H9 (cell line): ENCODE results near the gene TFCP2. TPM values are rescaled to one million over a fixed set of nuclear protein-coding genes. Genes with fewer than 3 reads are reported as not detected.

Source experiments
- DNase-seq: peaks from one replicate; pipeline ENCODE4 v3.0.0-alpha.2; 2017
- H2AFZ ChIP-seq: one replicate; pipeline ENCODE4 v1.6.1; 2013; ENCODE audit warnings: mild to moderate bottlenecking, low read length, control low read depth, moderate library complexity
- H2AK5ac ChIP-seq: 2 replicates; pipeline ENCODE4 v1.6.1; 2013; ENCODE audit warnings: low read length, control low read depth, mixed read lengths; ENCODE audit not compliant: insufficient read length
- H2BK120ac ChIP-seq: one replicate; pipeline ENCODE4 v1.6.1; 2013; ENCODE audit warnings: low read depth, mild to moderate bottlenecking, low read length, control low read depth, inconsistent platforms; ENCODE audit not compliant: poor library complexity, severe bottlenecking
- H2BK12ac ChIP-seq: 2 replicates; pipeline ENCODE4 v1.6.1; 2013; ENCODE audit warnings: low read length, control low read depth, mixed read lengths, low read depth; ENCODE audit not compliant: insufficient read length
- H2BK15ac ChIP-seq: 2 replicates; pipeline ENCODE4 v1.6.1; 2013; ENCODE audit warnings: low read depth, low read length, control low read depth
- H2BK20ac ChIP-seq: one replicate; pipeline ENCODE4 v1.6.1; 2013; ENCODE audit warnings: low read depth, mild to moderate bottlenecking, low read length, control low read depth, inconsistent platforms; ENCODE audit not compliant: poor library complexity, severe bottlenecking
- H2BK5ac ChIP-seq: 2 replicates; pipeline ENCODE4 v1.6.1; 2013; ENCODE audit warnings: low read length, control low read depth, mixed read lengths; ENCODE audit not compliant: insufficient read length
- H3K14ac ChIP-seq: 2 replicates; pipeline ENCODE4 v1.6.1; 2013; ENCODE audit warnings: low read length, control low read depth; ENCODE audit not compliant: insufficient read depth
- H3K18ac ChIP-seq: 2 replicates; pipeline ENCODE4 v1.6.1; 2013; ENCODE audit warnings: low read depth, mild to moderate bottlenecking, mixed read lengths, low read length, control low read depth; ENCODE audit not compliant: insufficient read length
- H3K23ac ChIP-seq: 2 replicates; pipeline ENCODE4 v1.6.1; 2013; ENCODE audit warnings: low read length, control low read depth, mixed read lengths, low read depth; ENCODE audit not compliant: insufficient read length
- H3K23me2 ChIP-seq: 2 replicates; pipeline ENCODE4 v1.6.1; 2013; ENCODE audit warnings: low read depth, mild to moderate bottlenecking, mixed read lengths, low read length, control low read depth; ENCODE audit not compliant: insufficient read length, poor library complexity, severe bottlenecking
- H3K27ac ChIP-seq: 2 replicates; pipeline ENCODE4 v1.5.1; 2013; ENCODE audit warnings: low read length, control low read depth, mixed read lengths, low read depth; ENCODE audit not compliant: insufficient read length
- H3K27me3 ChIP-seq: 2 replicates; pipeline ENCODE4 v1.6.1; 2013; ENCODE audit warnings: low read length, control low read depth, inconsistent platforms; ENCODE audit not compliant: insufficient read depth
- H3K4ac ChIP-seq: 2 replicates; pipeline ENCODE4 v1.6.1; 2013; ENCODE audit warnings: low read depth, mild to moderate bottlenecking, control low read depth, inconsistent platforms, low read length, moderate library complexity
- H3K4me1 ChIP-seq: 2 replicates; pipeline ENCODE4 v1.6.1; 2013; ENCODE audit warnings: low read length, control low read depth, inconsistent platforms; ENCODE audit not compliant: insufficient read depth
- H3K4me2 ChIP-seq: 2 replicates; pipeline ENCODE4 v1.6.1; 2013; ENCODE audit warnings: low read length, control low read depth, mixed read lengths; ENCODE audit not compliant: insufficient read length, insufficient read depth
- H3K56ac ChIP-seq: 2 replicates; pipeline ENCODE4 v1.6.1; 2013; ENCODE audit warnings: low read depth, mild to moderate bottlenecking, mixed read lengths, low read length, control low read depth; ENCODE audit not compliant: insufficient read length
- H3K79me1 ChIP-seq: 2 replicates; pipeline ENCODE4 v1.6.1; 2013; ENCODE audit warnings: low read depth, mild to moderate bottlenecking, moderate library complexity, low read length, control low read depth, inconsistent platforms; ENCODE audit not compliant: insufficient read depth, poor library complexity, severe bottlenecking
- H3K79me2 ChIP-seq: 2 replicates; pipeline ENCODE4 v1.6.1; 2013; ENCODE audit warnings: low read length, control low read depth, inconsistent platforms; ENCODE audit not compliant: insufficient read depth
- H3K9ac ChIP-seq: 2 replicates; pipeline ENCODE4 v1.6.1; 2013; ENCODE audit warnings: low read length, control low read depth, mixed read lengths; ENCODE audit not compliant: insufficient read length; ENCODE audit errors: extremely low read depth
- H3K9me3 ChIP-seq: one replicate; pipeline ENCODE4 v1.6.1; 2013; ENCODE audit warnings: low read depth, low read length, inconsistent platforms; ENCODE audit not compliant: control insufficient read depth
- H3T11ph ChIP-seq: one replicate; pipeline ENCODE4 v1.6.1; 2013; ENCODE audit warnings: mild to moderate bottlenecking, low read length, control low read depth, inconsistent platforms
- H4K20me1 ChIP-seq: one replicate; pipeline ENCODE4 v1.6.1; 2013; ENCODE audit not compliant: control insufficient read depth, insufficient read length, insufficient read depth
- H4K5ac ChIP-seq: 2 replicates; pipeline ENCODE4 v1.6.1; 2013; ENCODE audit warnings: low read depth, mild to moderate bottlenecking, mixed read lengths, low read length, control low read depth; ENCODE audit not compliant: insufficient read length
- H4K8ac ChIP-seq: replicated peaks from 2 replicates; pipeline ENCODE4 v1.6.1; 2013; ENCODE audit warnings: low read length, control low read depth, mixed read lengths, low read depth; ENCODE audit not compliant: insufficient read length
- H4K91ac ChIP-seq: 2 replicates; pipeline ENCODE4 v1.6.1; 2013; ENCODE audit warnings: low read depth, mild to moderate bottlenecking, moderate library complexity, mixed read lengths, low read length, control low read depth; ENCODE audit not compliant: insufficient read length
- H3K27ac Mint-ChIP-seq, 3 experiments: 2 replicates in 2 of 3; 3 replicates in 1 of 3; pipeline ENCODE4 v1.8.0; 2020 to 2021; ENCODE audit warnings: mixed read lengths in 3 of 3, mild to moderate bottlenecking in 1 of 3, moderate library complexity in 1 of 3
- H3K27me3 Mint-ChIP-seq: 2 replicates; pipeline ENCODE4 v1.8.0; 2021; ENCODE audit warnings: low read depth, mild to moderate bottlenecking, moderate library complexity, mixed read lengths
- H3K36me3 Mint-ChIP-seq, 3 experiments: 2 replicates in 2 of 3; 3 replicates in 1 of 3; pipeline ENCODE4 v1.8.0; 2020 to 2021; ENCODE audit warnings: low read depth in 3 of 3, mixed read lengths in 3 of 3; ENCODE audit not compliant: insufficient read depth in 1 of 3
- H3K4me1 Mint-ChIP-seq, 2 experiments: 2 replicates each; pipeline ENCODE4 v1.8.0; 2020; ENCODE audit warnings: mixed read lengths in 2 of 2
- H3K4me3 Mint-ChIP-seq, 2 experiments: 2 replicates in 1 of 2; 3 replicates in 1 of 2; pipeline ENCODE4 v1.8.0; 2020 to 2021; ENCODE audit warnings: mild to moderate bottlenecking in 2 of 2, mixed read lengths in 2 of 2, moderate library complexity in 1 of 2
- H3K9me3 Mint-ChIP-seq, 2 experiments: 2 replicates in 1 of 2; 3 replicates in 1 of 2; pipeline ENCODE4 v1.8.0; 2020; ENCODE audit warnings: mild to moderate bottlenecking in 2 of 2, mixed read lengths in 2 of 2, moderate library complexity in 1 of 2
- CTCF ChIP-seq: fragments of 200-600 bp; sonication (generic); conservative IDR thresholded peaks from 3 replicates; pipeline ENCODE4 v1.8.0; 2021; ENCODE audit warnings: antibody characterized with exemption, mild to moderate bottlenecking
- WGBS: extraction: QIAGEN DNeasy Blood & Tissue Kit; methylation state at CpG from one replicate; pipeline ENCODE4 v1.1.7; 2013; ENCODE audit warnings: missing lambda C conversion rate, low lambda C conversion rate, mixed read lengths; ENCODE audit not compliant: insufficient read length; ENCODE audit errors: extremely low coverage; 5-methylcytosine and 5-hydroxymethylcytosine counted together
- total RNA-seq: library from RNA; stranded (reverse); gene quantifications from 2 replicates; pipeline ENCODE4 v1.2.1, GENCODE V29; 2021

Gene TFCP2
- total RNA-seq, 1 experiment from 2014 or later = 27.1 TPM

- Histone ChIP-seq H4K5ac (no peak overlapping the region), H3K4ac (no peak overlapping the region), H3K9ac (no peak overlapping the region), H2AFZ (no peak overlapping the region), H4K91ac (no peak overlapping the region), H2BK12ac (no peak overlapping the region), H2BK20ac (no peak overlapping the region), H3K9me3 (no peaks in the 10 kb centered on the region), H3K14ac (no peak overlapping the region), H3K4me2 (no peak overlapping the region), H3K27me3 (no peaks in the 10 kb centered on the region), H2BK15ac (no peak overlapping the region), H4K8ac (no peak overlapping the region), H3K27ac (no peak overlapping the region), H3K79me1 (no peaks in the 10 kb centered on the region), H3K4me1 (no peaks in the 10 kb centered on the region), H2BK5ac (no peak overlapping the region), H2AK5ac (no peak overlapping the region), H3K56ac (no peak overlapping the region), H3T11ph (no peak overlapping the region), H3K18ac (no peak overlapping the region), H2BK120ac (no peak overlapping the region), H3K79me2 (no peaks in the 10 kb centered on the region), H4K20me1 (no peaks in the 10 kb centered on the region), H3K23ac (no peak overlapping the region), H3K23me2 (no peaks in the 10 kb centered on the region)
- H3K27ac Mint-ChIP-seq = peak overlapping the region in 1 of 3 experiments; percentile 53; a peak in 1 of 7 replicates
- H3K4me3 Mint-ChIP-seq = no peak overlapping the region
- H3K36me3 Mint-ChIP-seq = peaks cover 30 to 69% (median 64%) of the 10 kb centered on the region in 3 experiments; a peak in 6 of 7 replicates
- no CpG with 5 or more reads among the region's 5 CpGs for WGBS
- no peaks in the 10 kb centered on the region for H3K4me1 Mint-ChIP-seq
- no peak for DNase-seq
- no peak for TF ChIP-seq CTCF
- no peaks in the 10 kb centered on the region for H3K27me3 Mint-ChIP-seq
- no peaks in the 10 kb centered on the region for H3K9me3 Mint-ChIP-seq
Observed at GRCh38 chr12:51056242-51056641, 116.7 kb downstream of the TFCP2 start.
